ENCODE data around the gene ATRNL1. TPM values are rescaled to one million over a fixed set of nuclear protein-coding genes. Genes with fewer than 3 reads are reported as not detected.
A peak's percentile ranks its signal among the peaks of the same experiment; 100 is the strongest.

The ATRNL1 gene
- total RNA-seq, 1 experiment from 2014 or later: 28.7 TPM

DNA sequence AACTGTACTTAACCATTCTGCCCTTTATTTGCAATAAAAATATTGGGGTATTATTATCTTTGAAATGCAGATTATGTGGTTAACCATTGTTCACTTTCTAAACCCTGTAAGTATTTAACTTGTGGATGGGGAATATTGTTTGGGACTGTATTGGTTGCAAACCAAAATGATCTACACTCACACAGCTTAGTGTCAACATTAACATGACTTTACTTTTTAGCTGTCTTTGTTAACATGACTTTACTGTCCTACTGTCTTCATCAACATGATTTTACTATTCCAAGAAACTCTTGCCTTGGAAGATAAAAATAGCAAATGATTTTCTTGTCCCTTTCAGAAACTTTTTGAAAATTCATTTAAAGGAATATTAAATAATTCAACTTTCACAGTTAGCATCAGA is 708.3 kb downstream of the ATRNL1 start (continued):
- TF ChIP-seq, protein P1, sequence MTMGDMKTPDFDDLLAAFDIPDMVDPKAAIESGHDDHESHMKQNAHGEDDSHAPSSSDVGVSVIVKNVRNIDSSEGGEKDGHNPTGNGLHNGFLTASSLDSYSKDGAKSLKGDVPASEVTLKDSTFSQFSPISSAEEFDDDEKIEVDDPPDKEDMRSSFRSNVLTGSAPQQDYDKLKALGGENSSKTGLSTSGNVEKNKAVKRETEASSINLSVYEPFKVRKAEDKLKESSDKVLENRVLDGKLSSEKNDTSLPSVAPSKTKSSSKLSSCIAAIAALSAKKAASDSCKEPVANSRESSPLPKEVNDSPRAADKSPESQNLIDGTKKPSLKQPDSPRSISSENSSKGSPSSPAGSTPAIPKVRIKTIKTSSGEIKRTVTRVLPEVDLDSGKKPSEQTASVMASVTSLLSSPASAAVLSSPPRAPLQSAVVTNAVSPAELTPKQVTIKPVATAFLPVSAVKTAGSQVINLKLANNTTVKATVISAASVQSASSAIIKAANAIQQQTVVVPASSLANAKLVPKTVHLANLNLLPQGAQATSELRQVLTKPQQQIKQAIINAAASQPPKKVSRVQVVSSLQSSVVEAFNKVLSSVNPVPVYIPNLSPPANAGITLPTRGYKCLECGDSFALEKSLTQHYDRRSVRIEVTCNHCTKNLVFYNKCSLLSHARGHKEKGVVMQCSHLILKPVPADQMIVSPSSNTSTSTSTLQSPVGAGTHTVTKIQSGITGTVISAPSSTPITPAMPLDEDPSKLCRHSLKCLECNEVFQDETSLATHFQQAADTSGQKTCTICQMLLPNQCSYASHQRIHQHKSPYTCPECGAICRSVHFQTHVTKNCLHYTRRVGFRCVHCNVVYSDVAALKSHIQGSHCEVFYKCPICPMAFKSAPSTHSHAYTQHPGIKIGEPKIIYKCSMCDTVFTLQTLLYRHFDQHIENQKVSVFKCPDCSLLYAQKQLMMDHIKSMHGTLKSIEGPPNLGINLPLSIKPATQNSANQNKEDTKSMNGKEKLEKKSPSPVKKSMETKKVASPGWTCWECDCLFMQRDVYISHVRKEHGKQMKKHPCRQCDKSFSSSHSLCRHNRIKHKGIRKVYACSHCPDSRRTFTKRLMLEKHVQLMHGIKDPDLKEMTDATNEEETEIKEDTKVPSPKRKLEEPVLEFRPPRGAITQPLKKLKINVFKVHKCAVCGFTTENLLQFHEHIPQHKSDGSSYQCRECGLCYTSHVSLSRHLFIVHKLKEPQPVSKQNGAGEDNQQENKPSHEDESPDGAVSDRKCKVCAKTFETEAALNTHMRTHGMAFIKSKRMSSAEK (CRISPR knock-in tag; IDR thresholded peaks at IDR 0.05; ENCODE audit: borderline replicate concordance): no peak

DNA sequence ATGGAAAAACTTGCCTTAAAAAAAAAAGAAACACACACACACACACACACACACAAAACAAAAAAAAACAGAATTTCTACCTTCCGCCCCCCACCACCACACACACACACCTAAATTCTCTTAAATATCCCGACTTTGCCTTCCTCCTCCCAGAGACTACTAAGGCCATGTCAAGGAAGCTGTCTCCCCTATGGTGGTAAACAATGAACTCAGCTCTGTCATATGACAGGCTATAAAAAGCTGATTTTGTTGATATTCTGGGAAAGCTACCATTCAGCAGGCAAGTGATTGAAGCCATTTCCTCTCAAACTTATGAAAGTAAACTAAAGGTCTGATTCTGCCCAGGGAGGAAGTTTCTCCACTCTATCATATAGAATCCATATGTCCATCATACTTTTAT is 708.8 kb downstream of the ATRNL1 start:
- ChIA-PET POLR2A (no interaction called here), CTCF (no interaction called here)
- Mint-ChIP-seq H3K4me3 (peak overlapping the region; percentile 39), H3K27ac (0 out of 2 replicates have a peak overlapping the region, but pooled peaks have one; percentile 29), H3K9me3 (peaks cover 10% of the 10 kb centered on the region), H3K4me1 (peaks cover 37% of the 10 kb centered on the region), H3K27me3 (ENCODE audit: low read depth) (peaks cover 4% of the 10 kb centered on the region; the same call in 1 of the 2 replicates), H3K36me3 (no peaks in the 10 kb centered on the region)
- DNase-seq (ENCODE audit: low spot score) (no peak), ATAC-seq (peak; percentile 55)
- TF ChIP-seq ZNF219 (CRISPR knock-in tag; IDR thresholded peaks at IDR 0.05; ENCODE audit: borderline replicate concordance): no peak
- TF ChIP-seq STAT6 (CRISPR knock-in tag; conservative IDR thresholded peaks at IDR 0.05; ENCODE audit: low read depth): no peak
- TF ChIP-seq, protein P2, sequence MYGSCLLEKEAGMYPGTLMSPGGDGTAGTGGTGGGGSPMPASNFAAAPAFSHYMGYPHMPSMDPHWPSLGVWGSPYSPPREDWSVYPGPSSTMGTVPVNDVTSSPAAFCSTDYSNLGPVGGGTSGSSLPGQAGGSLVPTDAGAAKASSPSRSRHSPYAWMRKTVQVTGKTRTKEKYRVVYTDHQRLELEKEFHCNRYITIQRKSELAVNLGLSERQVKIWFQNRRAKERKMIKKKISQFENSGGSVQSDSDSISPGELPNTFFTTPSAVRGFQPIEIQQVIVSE (CRISPR knock-in tag; IDR thresholded peaks at IDR 0.05; ENCODE audit: borderline replicate concordance): no peak
- no peak for TF ChIP-seq PRRX2 (CRISPR knock-in tag; IDR thresholded peaks at IDR 0.05)
- no peak for TF ChIP-seq ZSCAN18 (CRISPR knock-in tag; IDR thresholded peaks at IDR 0.05)
- no peak for TF ChIP-seq ZNF423 (CRISPR knock-in tag; IDR thresholded peaks at IDR 0.05)
- TF ChIP-seq, protein P1 (CRISPR knock-in tag; IDR thresholded peaks at IDR 0.05; ENCODE audit: borderline replicate concordance): no peak
- TF ChIP-seq HMGXB4 (CRISPR knock-in tag; IDR thresholded peaks at IDR 0.05): no peak
- TF ChIP-seq EMX1 (CRISPR knock-in tag; IDR thresholded peaks at IDR 0.05): no peak
- TF ChIP-seq ZNF263 (CRISPR knock-in tag; IDR thresholded peaks at IDR 0.05; ENCODE audit: low read depth): no peak
- TF ChIP-seq CBFB (CRISPR knock-in tag; IDR thresholded peaks at IDR 0.05; ENCODE audit: low read depth): no peak
- no peak for TF ChIP-seq MXD4 (CRISPR knock-in tag; IDR thresholded peaks at IDR 0.05; ENCODE audit: borderline replicate concordance)
- TF ChIP-seq NR2C2 (CRISPR knock-in tag; IDR thresholded peaks at IDR 0.05): no peak
- TF ChIP-seq ZNF232 (CRISPR knock-in tag; IDR thresholded peaks at IDR 0.05): no peak
- no peak for TF ChIP-seq FOXP4 (CRISPR knock-in tag; IDR thresholded peaks at IDR 0.05)
